Neural cell (in vitro differentiated cells): ENCODE data around the gene OBI1. TPM values are rescaled to one million over a fixed set of nuclear protein-coding genes. Genes with fewer than 3 reads are reported as not detected.

Experiments
- H2AFZ ChIP-seq: fragments of 200-600, 300-800 bp; sonication (generic), shearing (Covaris generic); 2 replicates; pipeline ENCODE4 v1.6.0; 2014; ENCODE audit warnings: low read depth, mild to moderate bottlenecking, antibody characterized with exemption, low read length, moderate library complexity
- H3F3A ChIP-seq: fragments of 200-600 bp; shearing (Covaris generic); 2 replicates; pipeline ENCODE4 v1.6.1; 2016; ENCODE audit warnings: mild to moderate bottlenecking, moderate library complexity, mixed read lengths, antibody characterized with exemption, low read length; ENCODE audit not compliant: insufficient read depth, poor library complexity, severe bottlenecking
- H3K27ac ChIP-seq: fragments of 200-600, 300-800 bp; sonication (generic), shearing (Covaris generic); 2 replicates; pipeline ENCODE4 v1.5.1; 2014; ENCODE audit warnings: mild to moderate bottlenecking, low read length, moderate library complexity
- H3K27me3 ChIP-seq: fragments of 300-800, 200-600 bp; sonication (generic), shearing (Covaris generic); 2 replicates; pipeline ENCODE4 v1.6.0; 2014; ENCODE audit warnings: mild to moderate bottlenecking, low read depth, low read length, moderate library complexity; ENCODE audit not compliant: insufficient read depth
- H3K36me3 ChIP-seq: fragments of 300-800, 200-600 bp; sonication (generic), shearing (Covaris generic); 2 replicates; pipeline ENCODE4 v1.5.1; 2014; ENCODE audit warnings: mild to moderate bottlenecking, antibody characterized with exemption, low read length, moderate library complexity; ENCODE audit not compliant: insufficient read depth
- H3K4me2 ChIP-seq: fragments of 300-800, 200-600 bp; sonication (generic), shearing (Covaris generic); 2 replicates; pipeline ENCODE4 v1.6.0; 2014; ENCODE audit warnings: mild to moderate bottlenecking, low read length
- H3K4me3 ChIP-seq: fragments of 300-800, 200-600 bp; sonication (generic), shearing (Covaris generic); 2 replicates; pipeline ENCODE4 v1.5.1; 2014; ENCODE audit warnings: mild to moderate bottlenecking, low read length, moderate library complexity
- H3K79me2 ChIP-seq: fragments of 200-600 bp; shearing (Covaris generic); replicated peaks from 2 replicates; pipeline ENCODE4 v1.6.0; 2014; ENCODE audit warnings: mild to moderate bottlenecking, low read length, moderate library complexity; ENCODE audit not compliant: insufficient read depth
- H3K9ac ChIP-seq: fragments of 300-800, 200-600 bp; sonication (generic), shearing (Covaris generic); 2 replicates; pipeline ENCODE4 v1.6.1; 2016; ENCODE audit warnings: mild to moderate bottlenecking, low read length, mixed read lengths
- H3K9me2 ChIP-seq: fragments of 200-600 bp; shearing (Covaris generic); 2 replicates; pipeline ENCODE4 v1.6.1; 2016; ENCODE audit warnings: mild to moderate bottlenecking, low read length, mixed read lengths; ENCODE audit not compliant: insufficient read depth
- H3K9me3 ChIP-seq: fragments of 200-600, 300-800 bp; sonication (generic), shearing (Covaris generic); 2 replicates; pipeline ENCODE4 v1.6.1; 2016; ENCODE audit warnings: mild to moderate bottlenecking, mixed run types, low read length, moderate library complexity, mixed read lengths
- H4K20me1 ChIP-seq: fragments of 200-600 bp; shearing (Covaris generic); 2 replicates; pipeline ENCODE4 v1.6.1; 2016; ENCODE audit warnings: mild to moderate bottlenecking, mixed run types; ENCODE audit not compliant: insufficient read depth
- CTCF ChIP-seq: fragments of 450-650 bp; IDR thresholded peaks from 2 replicates; pipeline ENCODE4 v1.5.1; 2014; ENCODE audit warnings: antibody characterized with exemption, mild to moderate bottlenecking, moderate library complexity; ENCODE audit not compliant: poor library complexity, severe bottlenecking
- EP300 ChIP-seq: fragments of 450-650 bp; conservative IDR thresholded peaks from 2 replicates; pipeline ENCODE4 v1.6.1; 2014; ENCODE audit warnings: antibody characterized with exemption, mild to moderate bottlenecking, moderate library complexity; ENCODE audit not compliant: poor library complexity, severe bottlenecking
- EZH2 ChIP-seq: fragments of 200-600, 300-800 bp; shearing (Covaris generic), sonication (generic); IDR thresholded peaks from 2 replicates; pipeline ENCODE4 v1.6.1; 2014; ENCODE audit warnings: antibody characterized with exemption, low read length, borderline replicate concordance, mild to moderate bottlenecking; ENCODE audit not compliant: insufficient read depth, poor library complexity, severe bottlenecking
- MXI1 ChIP-seq: fragments of 450-650 bp; conservative IDR thresholded peaks from 2 replicates; pipeline ENCODE4 v1.6.1; 2014; ENCODE audit warnings: antibody characterized with exemption, mild to moderate bottlenecking; ENCODE audit not compliant: poor library complexity, severe bottlenecking
- POLR2AphosphoS5 ChIP-seq: IDR thresholded peaks from 2 replicates; pipeline ENCODE4 v1.6.1; 2012
- RAD21 ChIP-seq: fragments of 450-650 bp; conservative IDR thresholded peaks from 2 replicates; pipeline ENCODE4 v1.6.1; 2014; ENCODE audit warnings: antibody characterized with exemption, mild to moderate bottlenecking, moderate library complexity
- REST ChIP-seq: IDR thresholded peaks from 2 replicates; pipeline ENCODE4 v1.6.1; 2012; ENCODE audit warnings: borderline replicate concordance
- SMC3 ChIP-seq: fragments of 450-650 bp; conservative IDR thresholded peaks from 2 replicates; pipeline ENCODE4 v1.6.1; 2014; ENCODE audit warnings: antibody characterized with exemption, mild to moderate bottlenecking, moderate library complexity; ENCODE audit not compliant: poor library complexity
- TAF1 ChIP-seq: IDR thresholded peaks from 2 replicates; pipeline ENCODE4 v1.6.1; 2012; ENCODE audit warnings: low read depth
- polyA plus RNA-seq: library from polyadenylated mRNA; depleted of rRNA; stranded (reverse); fragments of >200 nt; gene quantifications from 2 replicates; pipeline ENCODE4 v1.2.3, GENCODE V29; 2014

OBI1 gene
- polyA plus RNA-seq, 1 donor from 2014 or later, result 40.1 TPM

DNA sequence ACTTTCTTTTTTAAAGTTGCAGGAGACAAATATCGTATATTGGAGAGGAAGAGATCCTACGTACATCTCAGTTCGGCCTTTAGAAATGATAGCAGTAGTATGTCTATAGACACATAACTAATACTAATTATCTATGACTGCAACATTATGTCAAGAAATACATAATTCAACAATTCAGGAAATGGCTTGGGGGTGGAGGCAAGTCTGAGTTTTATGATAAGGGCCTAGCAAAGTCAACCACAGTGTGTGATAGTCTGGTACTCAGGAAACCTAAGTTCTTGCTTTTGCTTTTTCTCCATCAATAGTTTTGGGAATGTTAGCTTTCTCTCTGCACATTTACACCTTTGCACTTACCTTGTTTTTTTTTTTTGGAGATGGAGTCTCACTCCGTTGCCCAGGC lies 27.5 kb upstream of the OBI1 start:
- H3K4me2 ChIP-seq, result no peak overlapping the region
- H3F3A ChIP-seq, result no peaks in the 10 kb centered on the region
- H2AFZ ChIP-seq, result no peak overlapping the region
- no peaks in the 10 kb centered on the region for H3K36me3 ChIP-seq
- no peak overlapping the region for H3K9ac ChIP-seq
- H3K79me2 ChIP-seq, result no peaks in the 10 kb centered on the region
- TF ChIP-seq CTCF, result no peak
- TF ChIP-seq RAD21, result no peak
- no peak for TF ChIP-seq REST
- no peak for TF ChIP-seq EP300
- no peak for TF ChIP-seq SMC3
- no peak for TF ChIP-seq TAF1
- no peak for TF ChIP-seq POLR2AphosphoS5
- TF ChIP-seq MXI1, result no peak
- no peak for TF ChIP-seq EZH2
- no peaks in the 10 kb centered on the region for H3K9me2 ChIP-seq
- H3K27me3 ChIP-seq, result no peaks in the 10 kb centered on the region
- no peak overlapping the region for H3K4me3 ChIP-seq
- H4K20me1 ChIP-seq, result no peaks in the 10 kb centered on the region
- H3K9me3 ChIP-seq, result no peaks in the 10 kb centered on the region
- H3K27ac ChIP-seq, result no peak overlapping the region

GRCh38 chr13:78680576-78681350 lies 21.8 kb upstream of the OBI1 start:
- H2AFZ ChIP-seq, result no peak overlapping the region
- TF ChIP-seq POLR2AphosphoS5 (peak; percentile 44), EP300 (peak; percentile 35), MXI1 (no peak), RAD21 (no peak), TAF1 (no peak)
- H3K27me3 ChIP-seq, result no peaks in the 10 kb centered on the region
- no peak overlapping the region for H3K9ac ChIP-seq
- H3K9me2 ChIP-seq, result no peaks in the 10 kb centered on the region
- H3K9me3 ChIP-seq, result no peaks in the 10 kb centered on the region
- no peaks in the 10 kb centered on the region for H4K20me1 ChIP-seq
- peak overlapping the region; percentile 15 for H3K27ac ChIP-seq
- no peaks in the 10 kb centered on the region for H3K79me2 ChIP-seq
- no peaks in the 10 kb centered on the region for H3F3A ChIP-seq
- no peaks in the 10 kb centered on the region for H3K36me3 ChIP-seq
- H3K4me3 ChIP-seq, result peak overlapping the region; percentile 24
- H3K4me2 ChIP-seq, result no peak overlapping the region
